ENCODE data around the gene FRMPD1.

GRCh38 chr9:37676411-37676830 is 25.7 kb downstream of the FRMPD1 start:
- no peak for TF ChIP-seq CTCF (IDR thresholded peaks at IDR 0.05; ENCODE audit: insufficient read depth, low read length)
- TF ChIP-seq SPI1 (IDR thresholded peaks at IDR 0.05; ENCODE audit: borderline replicate concordance, low read depth): no peak
- no peak for TF ChIP-seq REST (IDR thresholded peaks at IDR 0.05; ENCODE audit: insufficient replicate concordance, low read depth)

Measured in HL-60 (cell line).